Aortic smooth muscle cell (primary cell): Measurements from ENCODE around the gene KIF20B. TPM values are rescaled to one million over a fixed set of nuclear protein-coding genes. Genes with fewer than 3 reads are reported as not detected.

ENCODE experiments used
- total RNA-seq: library from RNA; depleted of rRNA; stranded (reverse); fragments of >200 nt; gene quantifications from 2 replicates; pipeline ENCODE4 v1.2.3, GENCODE V29; 2014

Gene KIF20B, protein sequence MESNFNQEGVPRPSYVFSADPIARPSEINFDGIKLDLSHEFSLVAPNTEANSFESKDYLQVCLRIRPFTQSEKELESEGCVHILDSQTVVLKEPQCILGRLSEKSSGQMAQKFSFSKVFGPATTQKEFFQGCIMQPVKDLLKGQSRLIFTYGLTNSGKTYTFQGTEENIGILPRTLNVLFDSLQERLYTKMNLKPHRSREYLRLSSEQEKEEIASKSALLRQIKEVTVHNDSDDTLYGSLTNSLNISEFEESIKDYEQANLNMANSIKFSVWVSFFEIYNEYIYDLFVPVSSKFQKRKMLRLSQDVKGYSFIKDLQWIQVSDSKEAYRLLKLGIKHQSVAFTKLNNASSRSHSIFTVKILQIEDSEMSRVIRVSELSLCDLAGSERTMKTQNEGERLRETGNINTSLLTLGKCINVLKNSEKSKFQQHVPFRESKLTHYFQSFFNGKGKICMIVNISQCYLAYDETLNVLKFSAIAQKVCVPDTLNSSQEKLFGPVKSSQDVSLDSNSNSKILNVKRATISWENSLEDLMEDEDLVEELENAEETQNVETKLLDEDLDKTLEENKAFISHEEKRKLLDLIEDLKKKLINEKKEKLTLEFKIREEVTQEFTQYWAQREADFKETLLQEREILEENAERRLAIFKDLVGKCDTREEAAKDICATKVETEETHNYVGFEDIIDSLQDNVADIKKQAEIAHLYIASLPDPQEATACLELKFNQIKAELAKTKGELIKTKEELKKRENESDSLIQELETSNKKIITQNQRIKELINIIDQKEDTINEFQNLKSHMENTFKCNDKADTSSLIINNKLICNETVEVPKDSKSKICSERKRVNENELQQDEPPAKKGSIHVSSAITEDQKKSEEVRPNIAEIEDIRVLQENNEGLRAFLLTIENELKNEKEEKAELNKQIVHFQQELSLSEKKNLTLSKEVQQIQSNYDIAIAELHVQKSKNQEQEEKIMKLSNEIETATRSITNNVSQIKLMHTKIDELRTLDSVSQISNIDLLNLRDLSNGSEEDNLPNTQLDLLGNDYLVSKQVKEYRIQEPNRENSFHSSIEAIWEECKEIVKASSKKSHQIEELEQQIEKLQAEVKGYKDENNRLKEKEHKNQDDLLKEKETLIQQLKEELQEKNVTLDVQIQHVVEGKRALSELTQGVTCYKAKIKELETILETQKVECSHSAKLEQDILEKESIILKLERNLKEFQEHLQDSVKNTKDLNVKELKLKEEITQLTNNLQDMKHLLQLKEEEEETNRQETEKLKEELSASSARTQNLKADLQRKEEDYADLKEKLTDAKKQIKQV (N-terminal part only)
- total RNA-seq: 9.4 and 13.2 TPM in 2 replicates

GRCh38 chr10:89701242-89702120 lies at the start of gene KIF20B:
KIF20B (plus strand) TSS chr10:89701590; CDS start chr10:89705295, 3,705 bp downstream.

Other genes starting within 250 kb of the KIF20B start
- gene SLC16A12, start 166.0 kb upstream of the KIF20B start, total RNA-seq: 0.25 and 0.53 TPM in 2 replicates
- gene PANK1, start 56.3 kb upstream of the KIF20B start, total RNA-seq: 1.7 and 2.5 TPM in 2 replicates